GM18868 (cell line): ENCODE results near the gene SARM1.

Experiments used
- ATAC-seq: cut with Tn5 transposase; IDR thresholded peaks from one replicate; pipeline ENCODE4 v1.9.1; 2021; ENCODE audit warnings: mild to moderate bottlenecking, moderate library complexity; ENCODE audit not compliant: unreplicated experiment

SARM1 gene

GRCh38 chr17:28392491-28392890 is 21.0 kb downstream of the SARM1 start:
- ATAC-seq = no peak

DNA sequence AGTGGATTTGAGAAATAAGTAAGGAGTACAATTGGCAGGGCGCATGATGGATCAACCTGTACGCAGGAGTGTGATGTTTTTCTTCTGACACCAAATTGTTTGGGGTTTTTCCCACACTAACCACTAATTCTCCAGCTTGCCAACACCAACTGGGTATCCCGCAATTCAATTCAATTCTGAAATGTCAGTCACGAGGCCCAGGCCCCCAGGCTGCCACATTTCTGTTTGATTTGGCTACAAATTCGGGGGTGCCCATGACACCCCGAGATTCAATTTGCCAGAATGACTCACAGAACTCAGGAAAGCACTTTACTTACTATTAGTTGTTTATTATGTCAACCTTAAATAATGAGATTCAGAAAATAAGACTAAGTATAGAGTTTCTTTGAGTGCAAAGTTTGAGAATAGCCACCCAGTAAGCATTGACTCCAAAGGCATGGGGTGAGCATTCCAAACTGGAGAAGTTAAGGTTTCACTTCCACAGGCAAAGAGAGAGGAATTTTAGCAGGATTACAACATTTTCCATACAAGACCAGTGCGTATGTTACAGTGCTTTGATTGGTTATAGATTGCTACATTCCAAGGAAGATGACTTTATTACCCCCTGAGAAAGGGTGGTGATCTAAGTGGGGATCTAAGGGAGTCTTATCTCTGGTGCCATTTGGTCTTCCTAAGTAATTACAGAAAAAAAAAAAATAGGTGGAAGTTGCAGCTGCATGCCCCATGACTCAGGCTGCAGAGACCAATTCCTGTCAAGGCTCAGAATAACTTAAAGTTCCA is 23.0 kb downstream of the SARM1 start:
- ATAC-seq = no peak

DNA sequence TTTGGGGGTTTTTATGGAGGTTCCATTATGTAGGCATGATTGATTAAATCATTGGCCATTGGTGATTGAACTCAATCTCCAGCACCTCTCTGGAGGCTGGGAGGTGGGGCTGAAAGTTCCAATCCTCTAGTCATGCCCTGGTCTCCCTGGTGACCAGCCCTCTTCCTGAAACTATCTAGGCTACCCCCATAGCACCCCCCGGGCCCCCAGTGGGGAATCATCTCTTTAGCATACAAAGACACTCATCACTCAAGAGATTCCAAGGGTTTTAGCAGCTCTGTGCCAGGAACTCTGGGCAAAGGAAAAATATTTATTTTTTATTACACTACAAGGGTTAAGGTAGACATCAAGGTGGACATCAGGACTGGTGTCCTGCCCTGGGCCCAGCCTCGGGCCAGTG is 23.9 kb downstream of the SARM1 start:
- no peak for ATAC-seq

DNA sequence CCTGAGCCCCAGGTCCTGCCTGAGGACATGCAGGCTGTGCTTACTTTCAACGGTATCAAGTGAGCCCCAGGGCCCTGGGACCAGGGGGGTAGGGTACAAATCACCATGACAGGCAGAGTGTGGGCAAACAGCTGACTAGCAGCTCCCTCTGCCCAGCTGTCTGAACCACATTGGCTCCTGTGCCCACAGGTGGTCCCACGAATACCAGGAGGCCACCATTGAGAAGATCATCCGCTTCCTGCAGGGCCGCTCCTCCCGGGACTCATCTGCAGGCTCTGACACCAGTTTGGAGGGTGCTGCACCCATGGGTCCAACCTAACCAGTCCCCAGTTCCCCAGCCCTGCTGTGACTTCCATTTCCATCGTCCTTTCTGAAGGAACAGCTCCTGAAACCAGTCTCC is 24.5 kb downstream of the SARM1 start:
- ATAC-seq = no peak

GRCh38 chr17:28396635-28397239 is 25.2 kb downstream of the SARM1 start:
- no peak for ATAC-seq

- ATAC-seq = no peak
These were observed 25.8 kb downstream of the SARM1 start for GRCh38 chr17:28397275-28397674.

- ATAC-seq = no peak
These were observed 26.3 kb downstream of the SARM1 start for GRCh38 chr17:28397687-28398279.

- ATAC-seq = no peak
These were observed 26.9 kb downstream of the SARM1 start for GRCh38 chr17:28398280-28398981.

DNA sequence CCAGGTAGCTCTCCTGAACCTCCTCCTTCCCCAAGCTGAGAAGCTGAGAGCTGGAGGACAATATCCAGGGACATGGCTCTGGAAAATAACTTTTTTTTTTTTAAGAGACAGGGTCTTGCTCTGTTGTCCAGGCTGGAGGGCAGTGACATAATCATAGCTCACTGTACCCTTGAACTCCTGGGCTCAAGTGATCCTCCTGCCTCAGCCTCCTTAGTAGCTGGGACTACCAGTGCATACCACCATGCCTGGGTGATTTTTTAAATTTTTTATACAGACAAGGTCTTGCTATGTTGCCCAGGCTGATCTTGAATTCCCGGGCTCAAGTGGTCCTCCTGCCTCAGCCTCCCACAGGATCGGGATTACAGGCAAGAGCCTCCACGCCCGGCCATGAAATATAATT is 28.3 kb downstream of the SARM1 start:
- no peak for ATAC-seq

- ATAC-seq = no peak
These were observed 30.7 kb downstream of the SARM1 start for GRCh38 chr17:28402224-28402630.

DNA sequence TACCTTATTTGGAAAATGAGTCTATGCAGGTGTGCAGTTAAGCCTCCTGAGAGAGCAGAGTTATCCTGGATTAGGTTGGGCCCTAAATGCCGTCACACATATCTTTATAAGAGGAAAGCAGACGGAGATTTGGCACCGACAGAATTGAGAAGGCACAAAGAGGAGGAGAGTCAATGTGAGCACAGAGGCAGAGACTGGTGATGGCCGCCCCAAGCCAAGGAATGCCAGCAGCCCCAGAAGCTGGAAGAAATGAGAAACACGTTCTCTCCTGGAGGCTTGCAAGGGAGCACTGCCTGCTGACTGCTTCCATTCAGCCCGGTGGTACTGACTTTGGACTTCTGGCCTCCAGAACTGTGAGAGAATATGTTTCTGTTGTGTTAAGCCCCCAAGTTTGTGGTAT is 31.4 kb downstream of the SARM1 start:
- no peak for ATAC-seq

DNA sequence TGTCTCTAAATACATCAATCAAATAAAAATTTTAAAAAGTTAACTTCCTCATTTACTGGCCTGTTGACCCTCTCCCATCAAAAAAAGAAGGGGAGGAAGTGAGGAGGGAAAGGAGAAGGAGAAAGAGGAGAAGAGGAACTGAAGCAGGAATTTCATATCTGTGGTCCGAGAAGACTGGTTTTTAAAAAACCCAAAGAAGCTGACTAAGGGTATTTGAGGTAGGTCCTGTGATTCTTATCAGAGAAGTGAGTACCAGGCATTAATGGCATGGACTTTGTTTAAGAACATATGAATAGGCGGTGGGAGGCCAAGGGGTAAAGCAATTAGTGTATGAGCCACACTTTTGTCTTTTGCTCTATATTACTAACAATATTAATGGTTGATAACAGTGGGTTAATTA is 32.5 kb downstream of the SARM1 start:
- ATAC-seq = no peak

DNA sequence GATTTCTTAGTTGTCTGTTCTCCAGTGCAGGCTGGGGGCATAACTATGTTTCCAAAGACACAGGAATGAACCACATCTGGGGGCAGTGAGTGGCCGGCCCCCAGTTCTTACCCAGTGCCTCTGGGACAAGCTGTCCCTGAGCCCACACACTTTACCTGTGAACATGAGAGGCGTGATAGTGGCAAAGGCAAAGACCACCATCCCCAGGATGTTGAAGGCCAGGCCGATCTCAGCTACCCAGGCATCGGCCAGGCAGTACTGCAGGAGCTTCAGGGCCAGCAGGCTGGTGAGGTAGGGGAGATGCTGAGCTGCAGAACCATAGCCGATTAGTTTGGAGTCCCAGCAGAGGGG is 32.9 kb downstream of the SARM1 start:
- ATAC-seq = no peak

GRCh38 chr17:28404812-28405570 is 33.5 kb downstream of the SARM1 start:
- ATAC-seq = no peak

DNA sequence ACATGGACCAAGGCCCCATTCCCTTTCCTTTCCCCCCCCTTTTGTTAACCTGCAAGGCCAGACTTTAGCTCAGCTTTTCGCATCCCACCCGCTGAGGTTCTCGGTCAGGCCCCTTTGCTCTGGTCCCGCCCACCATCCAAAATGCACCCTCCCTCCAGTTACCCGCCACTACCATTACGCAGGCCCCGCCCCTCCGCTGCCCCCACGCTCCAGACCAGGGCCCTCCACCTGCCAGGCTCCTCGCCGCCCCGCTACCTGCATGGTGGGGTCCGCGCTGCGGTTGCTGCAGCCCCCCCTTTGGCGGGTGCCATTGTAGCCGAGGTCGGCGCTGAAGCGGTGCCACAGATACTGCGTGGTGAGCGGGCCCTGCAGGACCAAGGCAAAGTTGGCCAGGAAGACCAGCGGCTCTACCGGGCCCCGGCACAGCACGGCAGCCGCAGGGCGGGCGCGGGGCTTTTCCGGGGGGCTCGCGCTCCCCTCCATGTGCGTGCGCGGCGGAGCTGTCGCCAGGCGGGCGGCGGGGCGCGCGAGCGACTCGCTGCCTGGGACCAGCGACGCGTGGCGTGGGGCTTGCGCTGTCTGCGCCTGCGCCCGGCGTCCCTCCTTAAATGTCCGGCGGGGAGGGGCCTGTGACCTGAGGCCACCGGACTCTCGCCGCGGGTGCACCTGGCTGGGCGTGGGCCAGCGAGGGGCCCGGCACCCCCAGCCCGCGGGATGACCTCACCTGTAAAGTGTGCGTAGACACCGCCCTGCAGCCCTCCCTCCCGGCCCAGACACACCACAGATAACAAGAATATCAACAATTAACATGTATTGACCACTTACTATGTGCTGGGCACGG is 34.4 kb downstream of the SARM1 start, which contains the start of gene SLC46A1:
Gene SLC46A1, minus strand, starts transcription at position 581 of the 841 bp plus-strand sequence. Its CDS starts 98 bp downstream, at position 483.
- ATAC-seq = peak; percentile 70

DNA sequence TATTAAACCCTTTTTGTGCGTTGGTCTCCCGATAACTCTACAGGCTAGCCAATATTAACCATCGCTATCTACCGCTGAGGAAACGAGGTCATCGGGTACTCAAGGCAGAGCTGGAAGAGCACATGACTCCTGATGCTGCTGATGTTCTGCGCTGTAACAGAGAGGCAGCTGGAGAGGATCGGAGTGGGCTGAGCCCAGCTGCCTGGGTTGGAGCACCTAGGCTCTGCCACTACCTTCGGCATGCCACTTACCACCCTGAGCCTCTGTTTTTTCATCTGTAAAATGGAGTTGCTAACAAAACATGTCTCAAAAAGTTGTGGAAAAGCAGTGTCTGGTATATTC is 35.0 kb downstream of the SARM1 start:
- ATAC-seq = no peak

GRCh38 chr17:28407130-28407973 is 35.9 kb downstream of the SARM1 start:
- ATAC-seq = no peak

DNA sequence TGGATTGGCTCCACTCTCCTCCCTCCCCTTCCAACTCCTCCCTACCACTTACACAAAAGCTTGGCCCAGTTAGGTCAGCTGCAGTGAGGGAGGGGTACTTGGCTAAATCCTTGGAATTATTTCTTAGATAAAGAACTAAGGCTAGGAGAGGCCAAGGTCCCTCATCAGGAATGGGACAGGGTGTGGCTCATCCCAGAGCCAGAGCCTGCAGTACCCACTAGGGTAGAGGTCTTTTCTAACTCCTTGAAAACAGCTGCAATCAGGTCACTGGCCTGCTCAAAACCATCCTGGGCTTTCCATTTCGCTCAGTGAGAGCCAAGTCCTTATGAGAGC is 36.4 kb downstream of the SARM1 start:
- ATAC-seq = no peak

DNA sequence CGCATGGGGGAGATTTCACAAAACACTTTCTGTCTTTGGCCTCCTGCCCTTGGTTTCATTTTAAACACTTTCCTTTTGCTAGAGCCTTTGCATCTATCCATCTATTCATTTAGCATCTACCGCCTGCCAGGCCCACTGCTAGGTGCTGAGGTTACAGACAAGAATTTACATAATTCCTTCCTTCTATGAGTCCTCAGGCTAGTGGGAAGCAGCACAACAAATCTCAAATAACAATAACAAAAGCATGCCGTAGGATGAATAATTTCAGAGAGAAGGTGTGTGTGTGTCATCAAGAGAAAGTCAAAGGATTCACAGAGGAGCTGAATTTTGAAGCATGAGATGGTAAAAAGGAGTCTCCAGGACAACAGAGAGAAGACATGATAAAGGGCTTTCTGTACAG is 40.6 kb downstream of the SARM1 start:
- no peak for ATAC-seq
